OCI-LY1 (cell line): ENCODE measurements around the gene SIRT2.

Experiments
- EZH2 ChIP-seq: fragments of 200-600 bp; sonication (generic), shearing (Covaris generic); IDR thresholded peaks from 2 replicates; pipeline ENCODE4 v1.8.0; 2017; ENCODE audit warnings: borderline replicate concordance, mixed run types, mild to moderate bottlenecking, antibody characterized with exemption, low read length, moderate library complexity, mixed read lengths
- TF ChIP-seq, protein P1 (sequence below): fragments of 200-600 bp; sonication (generic), shearing (Covaris generic); IDR thresholded peaks from 2 replicates; pipeline ENCODE4 v1.5.1; 2017; ENCODE audit warnings: mild to moderate bottlenecking, antibody characterized with exemption, low read length, moderate library complexity, mixed read lengths

DNA sequence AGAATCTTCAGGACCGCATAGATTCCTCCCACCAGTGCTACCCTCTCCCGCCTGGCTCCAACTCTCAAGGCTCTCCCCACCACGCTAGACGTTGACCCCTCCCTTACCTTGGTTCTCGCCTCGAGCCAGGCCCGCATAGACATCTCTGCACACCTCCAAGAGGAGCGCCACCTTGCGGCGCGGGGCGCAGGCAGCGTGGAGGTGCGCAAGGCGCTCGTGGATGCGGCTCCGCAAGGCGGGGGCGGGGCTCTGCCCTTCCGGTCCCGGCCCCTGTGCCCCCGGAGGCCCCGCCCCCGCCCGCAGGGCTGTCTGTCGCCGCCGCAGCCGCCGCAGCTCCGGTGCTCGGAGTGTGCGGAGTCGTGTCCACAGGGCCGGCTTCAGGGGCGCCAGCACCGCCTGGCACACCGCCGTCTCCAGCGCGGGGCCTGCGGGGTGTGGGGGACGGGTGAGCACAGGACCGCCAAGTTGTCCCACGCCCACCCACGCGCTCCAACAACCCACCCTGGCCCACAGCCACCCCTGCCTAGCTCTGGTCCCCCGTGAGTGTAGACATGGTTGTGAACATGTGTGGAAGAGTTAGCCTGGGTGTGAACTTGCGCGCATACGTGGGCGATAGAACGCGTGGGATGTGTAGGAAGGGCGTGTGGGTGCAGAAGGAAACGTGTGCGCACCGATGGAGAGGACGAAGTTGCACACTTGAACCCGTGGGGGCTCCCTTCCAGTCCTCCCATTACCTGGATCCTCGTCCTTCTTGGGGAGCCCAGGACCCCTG lies 29.4 kb downstream of the SIRT2 start:
- TF ChIP-seq, protein P1, sequence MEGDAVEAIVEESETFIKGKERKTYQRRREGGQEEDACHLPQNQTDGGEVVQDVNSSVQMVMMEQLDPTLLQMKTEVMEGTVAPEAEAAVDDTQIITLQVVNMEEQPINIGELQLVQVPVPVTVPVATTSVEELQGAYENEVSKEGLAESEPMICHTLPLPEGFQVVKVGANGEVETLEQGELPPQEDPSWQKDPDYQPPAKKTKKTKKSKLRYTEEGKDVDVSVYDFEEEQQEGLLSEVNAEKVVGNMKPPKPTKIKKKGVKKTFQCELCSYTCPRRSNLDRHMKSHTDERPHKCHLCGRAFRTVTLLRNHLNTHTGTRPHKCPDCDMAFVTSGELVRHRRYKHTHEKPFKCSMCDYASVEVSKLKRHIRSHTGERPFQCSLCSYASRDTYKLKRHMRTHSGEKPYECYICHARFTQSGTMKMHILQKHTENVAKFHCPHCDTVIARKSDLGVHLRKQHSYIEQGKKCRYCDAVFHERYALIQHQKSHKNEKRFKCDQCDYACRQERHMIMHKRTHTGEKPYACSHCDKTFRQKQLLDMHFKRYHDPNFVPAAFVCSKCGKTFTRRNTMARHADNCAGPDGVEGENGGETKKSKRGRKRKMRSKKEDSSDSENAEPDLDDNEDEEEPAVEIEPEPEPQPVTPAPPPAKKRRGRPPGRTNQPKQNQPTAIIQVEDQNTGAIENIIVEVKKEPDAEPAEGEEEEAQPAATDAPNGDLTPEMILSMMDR = peak; percentile 93
- no peak for TF ChIP-seq EZH2
